ENCODE data around the gene PTPRK.

DNA sequence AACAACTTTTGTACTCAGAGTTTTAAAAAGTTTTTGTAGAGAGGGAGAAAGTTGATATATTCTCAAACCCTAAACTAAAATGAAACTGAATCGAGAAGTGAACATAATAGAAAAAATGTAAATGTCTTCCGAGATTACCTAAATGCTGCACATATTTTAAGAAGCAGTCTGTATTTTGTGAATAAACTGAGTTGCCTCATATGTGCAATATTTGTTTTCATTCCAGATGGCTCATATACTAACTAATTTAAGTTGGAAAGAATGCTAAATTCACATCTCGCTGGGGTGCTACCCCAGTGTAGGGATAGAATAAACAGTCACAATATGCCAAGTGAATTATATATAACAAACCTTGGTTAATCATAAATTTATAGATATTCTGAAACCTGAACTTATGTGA lies 333.7 kb downstream of the PTPRK start:
- TF ChIP-seq, protein P1, sequence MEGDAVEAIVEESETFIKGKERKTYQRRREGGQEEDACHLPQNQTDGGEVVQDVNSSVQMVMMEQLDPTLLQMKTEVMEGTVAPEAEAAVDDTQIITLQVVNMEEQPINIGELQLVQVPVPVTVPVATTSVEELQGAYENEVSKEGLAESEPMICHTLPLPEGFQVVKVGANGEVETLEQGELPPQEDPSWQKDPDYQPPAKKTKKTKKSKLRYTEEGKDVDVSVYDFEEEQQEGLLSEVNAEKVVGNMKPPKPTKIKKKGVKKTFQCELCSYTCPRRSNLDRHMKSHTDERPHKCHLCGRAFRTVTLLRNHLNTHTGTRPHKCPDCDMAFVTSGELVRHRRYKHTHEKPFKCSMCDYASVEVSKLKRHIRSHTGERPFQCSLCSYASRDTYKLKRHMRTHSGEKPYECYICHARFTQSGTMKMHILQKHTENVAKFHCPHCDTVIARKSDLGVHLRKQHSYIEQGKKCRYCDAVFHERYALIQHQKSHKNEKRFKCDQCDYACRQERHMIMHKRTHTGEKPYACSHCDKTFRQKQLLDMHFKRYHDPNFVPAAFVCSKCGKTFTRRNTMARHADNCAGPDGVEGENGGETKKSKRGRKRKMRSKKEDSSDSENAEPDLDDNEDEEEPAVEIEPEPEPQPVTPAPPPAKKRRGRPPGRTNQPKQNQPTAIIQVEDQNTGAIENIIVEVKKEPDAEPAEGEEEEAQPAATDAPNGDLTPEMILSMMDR (conservative IDR thresholded peaks at IDR 0.05 in 1 of 2, IDR thresholded peaks at IDR 0.05 in 1 of 2; ENCODE audit: low read depth in 1 of 2, low read length in 2 of 2), result no peak
- no peak for TF ChIP-seq EZH2 (IDR thresholded peaks at IDR 0.05; ENCODE audit: low read length, missing control alignments)

Data from fibroblast of lung (primary cell).